Activated CD4-positive, alpha-beta T cell treated with anti-CD3 and anti-CD28 coated beads for 36 hours (primary cell): ENCODE results near the gene RAPGEF6. TPM values are rescaled to one million over a fixed set of nuclear protein-coding genes. Genes with fewer than 3 reads are reported as not detected.

Experiments used
- ATAC-seq: fragments of 200-7000 bp; cut with Tn5 transposase; one replicate; pipeline ENCODE4 v1.10.0; 2021; ENCODE audit warnings: mild to moderate bottlenecking, moderate library complexity
- CTCF ChIA-PET: fragments of 350-600 bp; sonication (Branson Sonifier 250); formaldehyde crosslinking; loops from one replicate; lab custom pipeline; 2021; ENCODE audit warnings: antibody characterized with exemption; lab: Charles Lee
- POLR2A ChIA-PET: fragments of 350-600 bp; sonication (Branson Sonifier 250); formaldehyde crosslinking; loops from one replicate; lab custom pipeline; 2021; ENCODE audit warnings: antibody characterized with exemption, inconsistent platforms; lab: Charles Lee
- DNase-seq: peaks from one replicate; pipeline ENCODE4 v3.0.0-alpha.2; 2020
- H3K27ac Mint-ChIP-seq: one replicate; pipeline ENCODE4 v1.8.0; 2021; ENCODE audit warnings: mixed read lengths
- H3K27me3 Mint-ChIP-seq: one replicate; pipeline ENCODE4 v1.8.0; 2021; ENCODE audit warnings: mixed read lengths
- H3K36me3 Mint-ChIP-seq: one replicate; pipeline ENCODE4 v1.8.0; 2021; ENCODE audit warnings: low read depth, mixed read lengths
- H3K4me1 Mint-ChIP-seq: one replicate; pipeline ENCODE4 v1.8.0; 2021; ENCODE audit warnings: mixed read lengths
- H3K4me3 Mint-ChIP-seq: one replicate; pipeline ENCODE4 v1.8.0; 2021; ENCODE audit warnings: mild to moderate bottlenecking, moderate library complexity, mixed read lengths
- H3K9me3 Mint-ChIP-seq: one replicate; pipeline ENCODE4 v1.8.0; 2021; ENCODE audit warnings: low read depth, mixed read lengths
- intact Hi-C, 2 experiments: fragments of 100-400 bp; cut with DNase I in 1 of 2; cut with micrococcal nuclease in 1 of 2; formaldehyde crosslinking; loops; one replicate each; pipeline versions ENCODE4 v1.14.2 to v1.15.1; 2022 to 2024; cut with DNase I, micrococcal nuclease
- total RNA-seq, 2 experiments: library from RNA; stranded (reverse); gene quantifications; one replicate each; pipeline ENCODE4 v1.2.3, GENCODE V29; 2021

The RAPGEF6 gene
- total RNA-seq, 2 experiments from 2014 or later, result 26.5 to 30.5 TPM

- intact Hi-C loops, result loop anchor here (5.0 kb wide), 2 partner anchors 91 to 561 kb away; no protein-coding TSS in a partner anchor
- Mint-ChIP-seq H3K27me3 (no peaks in the 10 kb centered on the region), H3K36me3 (peaks cover 48% of the 10 kb centered on the region), H3K9me3 (no peaks in the 10 kb centered on the region), H3K4me1 (peaks cover 84% of the 10 kb centered on the region), H3K27ac (peak overlapping the region; percentile 85), H3K4me3 (no peak overlapping the region)
- peak; percentile 76 for ATAC-seq
- CTCF ChIA-PET, result interaction anchor here (0.7 to 3.4 kb wide), 4 partner anchors 9 to 54 kb away, joined by 3 to 13 read pairs (median 5); no protein-coding TSS in a partner anchor
- no peak for DNase-seq
- POLR2A ChIA-PET, result interaction anchor here (0.5 to 0.6 kb wide), 2 partner anchors 164 to 244 kb away, joined by 4 to 5 read pairs; no protein-coding TSS in a partner anchor
Observed at GRCh38 chr5:131541762-131542161, 93.3 kb downstream of the RAPGEF6 start.

GRCh38 chr5:131541071-131541470 lies 94.0 kb downstream of the RAPGEF6 start:
- ChIA-PET POLR2A (interaction anchor here (0.6 to 0.9 kb wide), 2 partner anchors 12 to 244 kb away, joined by 4 to 5 read pairs; no protein-coding TSS in a partner anchor), CTCF (interaction anchor here (1.4 to 3.4 kb wide), 2 partner anchors 8 to 48 kb away, joined by 7 to 13 read pairs; no protein-coding TSS in a partner anchor)
- intact Hi-C loops, result loop anchor here (5.0 kb wide), 2 partner anchors 91 to 561 kb away; no protein-coding TSS in a partner anchor
- H3K27me3 Mint-ChIP-seq, result no peaks in the 10 kb centered on the region
- no peak overlapping the region for H3K4me3 Mint-ChIP-seq
- peaks cover 89% of the 10 kb centered on the region for H3K4me1 Mint-ChIP-seq
- H3K9me3 Mint-ChIP-seq, result no peaks in the 10 kb centered on the region
- H3K36me3 Mint-ChIP-seq, result peaks cover 50% of the 10 kb centered on the region
- peak overlapping the region; percentile 85 for H3K27ac Mint-ChIP-seq
- no peak for DNase-seq
- no peak for ATAC-seq

- no peak overlapping the region for H3K27ac Mint-ChIP-seq
- H3K27me3 Mint-ChIP-seq, result no peaks in the 10 kb centered on the region
- POLR2A ChIA-PET, result interaction anchor here (1.2 kb wide), 1 partner anchor 9 kb away, joined by 4 read pairs; no protein-coding TSS in a partner anchor
- H3K36me3 Mint-ChIP-seq, result peaks cover 43% of the 10 kb centered on the region
- no peak for ATAC-seq
- H3K4me1 Mint-ChIP-seq, result peaks cover 91% of the 10 kb centered on the region
- no peaks in the 10 kb centered on the region for H3K9me3 Mint-ChIP-seq
- no peak for DNase-seq
- CTCF ChIA-PET, result no interaction called here
- intact Hi-C loops, result loop anchor here (5.0 to 10.0 kb wide), 7 partner anchors 54 to 886 kb away; partner anchors contain the start of gene FNIP1 (in 1 of the 2)
- no peak overlapping the region for H3K4me3 Mint-ChIP-seq
Observed at GRCh38 chr5:131539251-131539650, 95.8 kb downstream of the RAPGEF6 start.

- Mint-ChIP-seq H3K27ac (peak overlapping the region; percentile 76), H3K27me3 (no peaks in the 10 kb centered on the region), H3K4me3 (no peak overlapping the region), H3K36me3 (peaks cover 35% of the 10 kb centered on the region), H3K9me3 (no peaks in the 10 kb centered on the region), H3K4me1 (peaks cover 92% of the 10 kb centered on the region)
- CTCF ChIA-PET, result interaction anchor here (0.6 to 1.0 kb wide), 4 partner anchors 8 to 93 kb away, joined by 3 to 5 read pairs (median 3); no protein-coding TSS in a partner anchor
- ATAC-seq (peak; percentile 67), DNase-seq (peak; percentile 18)
- intact Hi-C loops, result loop anchor here (5.0 to 10.0 kb wide), 7 partner anchors 53 to 887 kb away; partner anchors contain the start of gene FNIP1 (in 1 of the 2)
- POLR2A ChIA-PET, result no interaction called here
Observed at GRCh38 chr5:131538177-131538593, 96.8 kb downstream of the RAPGEF6 start.

- H3K27ac Mint-ChIP-seq, result peak overlapping the region; percentile 86
- CTCF ChIA-PET, result interaction anchor here (0.6 to 1.2 kb wide), 2 partner anchors 10 to 333 kb away, joined by 3 to 4 read pairs; no protein-coding TSS in a partner anchor
- H3K27me3 Mint-ChIP-seq, result no peaks in the 10 kb centered on the region
- no peaks in the 10 kb centered on the region for H3K9me3 Mint-ChIP-seq
- intact Hi-C loops, result loop anchor here (1.0 to 10.0 kb wide), 9 partner anchors 52 to 888 kb away; partner anchors contain the start of gene FNIP1 (in 1 of the 2)
- peaks cover 35% of the 10 kb centered on the region for H3K36me3 Mint-ChIP-seq
- ATAC-seq, result no peak
- peaks cover 92% of the 10 kb centered on the region for H3K4me1 Mint-ChIP-seq
- peak overlapping the region; percentile 26 for H3K4me3 Mint-ChIP-seq
- no peak for DNase-seq
- POLR2A ChIA-PET, result no interaction called here
Observed at GRCh38 chr5:131536850-131537448, 98.1 kb downstream of the RAPGEF6 start.

- Mint-ChIP-seq H3K27ac (peak overlapping the region; percentile 86), H3K4me1 (peaks cover 86% of the 10 kb centered on the region), H3K27me3 (no peaks in the 10 kb centered on the region), H3K4me3 (peak overlapping the region; percentile 26), H3K9me3 (no peaks in the 10 kb centered on the region), H3K36me3 (peaks cover 33% of the 10 kb centered on the region)
- DNase-seq (peak; percentile 20), ATAC-seq (peak; percentile 48)
- intact Hi-C loops, result loop anchor here (1.0 to 10.0 kb wide), 9 partner anchors 52 to 888 kb away; partner anchors contain the start of gene FNIP1 (in 1 of the 2)
- CTCF ChIA-PET, result interaction anchor here (1.2 kb wide), 1 partner anchor 10 kb away, joined by 4 read pairs; no protein-coding TSS in a partner anchor
- POLR2A ChIA-PET, result no interaction called here
Observed at GRCh38 chr5:131536211-131536826, 98.7 kb downstream of the RAPGEF6 start.

- ChIA-PET CTCF (interaction anchor here (1.0 kb wide), 1 partner anchor 157 kb away, joined by 3 read pairs; no protein-coding TSS in a partner anchor), POLR2A (no interaction called here)
- Mint-ChIP-seq H3K9me3 (no peaks in the 10 kb centered on the region), H3K4me3 (no peak overlapping the region), H3K4me1 (peaks cover 82% of the 10 kb centered on the region), H3K36me3 (peaks cover 31% of the 10 kb centered on the region), H3K27me3 (no peaks in the 10 kb centered on the region), H3K27ac (peak overlapping the region; percentile 78)
- DNase-seq, result no peak
- ATAC-seq, result no peak
- intact Hi-C loops, result loop anchor here (5.0 to 10.0 kb wide), 7 partner anchors 50 to 890 kb away; partner anchors contain the start of gene FNIP1 (in 1 of the 2)
Observed at GRCh38 chr5:131534974-131535373, 100.1 kb downstream of the RAPGEF6 start.

- CTCF ChIA-PET, result interaction anchor here (0.6 to 3.0 kb wide), 10 partner anchors 9 to 435 kb away, joined by 3 to 13 read pairs (median 4); no protein-coding TSS in a partner anchor
- Mint-ChIP-seq H3K9me3 (no peaks in the 10 kb centered on the region), H3K4me3 (peak overlapping the region; percentile 4), H3K36me3 (peaks cover 31% of the 10 kb centered on the region), H3K27me3 (no peaks in the 10 kb centered on the region), H3K27ac (peak overlapping the region; percentile 63), H3K4me1 (peaks cover 79% of the 10 kb centered on the region)
- DNase-seq (no peak), ATAC-seq (no peak)
- POLR2A ChIA-PET, result no interaction called here
- intact Hi-C loops, result loop anchor here (2.0 to 10.0 kb wide), 7 partner anchors 13 to 891 kb away; partner anchors contain the start of gene RAPGEF6 (in 1 of the 2)
Observed at GRCh38 chr5:131533836-131534235, 101.2 kb downstream of the RAPGEF6 start.

GRCh38 chr5:131532031-131532640 lies 102.9 kb downstream of the RAPGEF6 start:
- peak; percentile 33 for DNase-seq
- ATAC-seq, result peak; percentile 67
- peaks cover 73% of the 10 kb centered on the region for H3K4me1 Mint-ChIP-seq
- ChIA-PET CTCF (interaction anchor here (0.6 to 3.0 kb wide), 15 partner anchors 8 to 531 kb away, joined by 3 to 13 read pairs (median 4); no protein-coding TSS in a partner anchor), POLR2A (interaction anchor here (0.6 to 1.1 kb wide), 5 partner anchors 8 to 269 kb away, joined by 3 to 5 read pairs (median 3); partner anchors contain the start of gene CDC42SE2)
- H3K27ac Mint-ChIP-seq, result peak overlapping the region; percentile 86
- no peaks in the 10 kb centered on the region for H3K27me3 Mint-ChIP-seq
- intact Hi-C loops, result loop anchor here (2.0 to 10.0 kb wide), 7 partner anchors 15 to 893 kb away; partner anchors contain the start of gene RAPGEF6 (in 1 of the 2)
- H3K4me3 Mint-ChIP-seq, result peak overlapping the region; percentile 71
- H3K36me3 Mint-ChIP-seq, result peaks cover 32% of the 10 kb centered on the region
- no peaks in the 10 kb centered on the region for H3K9me3 Mint-ChIP-seq

- CTCF ChIA-PET, result interaction anchor here (0.6 kb wide), 2 partner anchors 26 to 39 kb away, joined by 3 read pairs; no protein-coding TSS in a partner anchor
- Mint-ChIP-seq H3K4me3 (peak overlapping the region; percentile 49), H3K27ac (peak overlapping the region; percentile 85), H3K27me3 (no peaks in the 10 kb centered on the region), H3K9me3 (no peaks in the 10 kb centered on the region), H3K4me1 (peaks cover 74% of the 10 kb centered on the region), H3K36me3 (peaks cover 28% of the 10 kb centered on the region)
- intact Hi-C loops, result loop anchor here (10.0 kb wide), 3 partner anchors 46 to 894 kb away; no protein-coding TSS in a partner anchor
- POLR2A ChIA-PET, result interaction anchor here (0.6 to 1.6 kb wide), 2 partner anchors 8 to 37 kb away, joined by 4 to 10 read pairs; no protein-coding TSS in a partner anchor
- DNase-seq (no peak), ATAC-seq (peak; percentile 25)
Observed at GRCh38 chr5:131530706-131531331, 104.2 kb downstream of the RAPGEF6 start.
